HEK293T (cell line): Measurements from ENCODE around the gene ZC3H6.

Experiments used
- CTCF ChIA-PET: fragments of 350-600 bp; formaldehyde crosslinking; extraction: SDS; loops from one replicate; lab custom pipeline; 2021; ENCODE audit warnings: antibody characterized with exemption, inconsistent platforms; lab: Yijun Ruan, JAX
- POLR2A ChIA-PET: fragments of 350-600 bp; formaldehyde crosslinking; extraction: SDS; loops from one replicate; lab custom pipeline; 2020; ENCODE audit warnings: antibody characterized with exemption, inconsistent platforms; lab: Yijun Ruan, JAX
- DNase-seq: peaks from one replicate; pipeline ENCODE4 v3.0.0; 2012; ENCODE audit warnings: mixed read lengths; ENCODE audit errors: extremely low spot score
- ARNT ChIP-seq: fragments of 450-650 bp; IDR thresholded peaks from 2 replicates; pipeline ENCODE4 v1.6.1; 2017; ENCODE audit warnings: mild to moderate bottlenecking
- BHLHE40 ChIP-seq: fragments of 450-650 bp; IDR thresholded peaks from 2 replicates; pipeline ENCODE4 v1.6.1; 2016; ENCODE audit warnings: mild to moderate bottlenecking, moderate library complexity, borderline replicate concordance
- CTBP1 ChIP-seq: fragments of 450-650 bp; IDR thresholded peaks from 2 replicates; pipeline ENCODE4 v1.6.1; 2016; ENCODE audit warnings: borderline replicate concordance
- ELF4 ChIP-seq: fragments of 450-650 bp; IDR thresholded peaks from 2 replicates; pipeline ENCODE4 v1.6.1; 2017; ENCODE audit warnings: antibody characterized with exemption
- FOXA1 ChIP-seq: fragments of 450-650 bp; IDR thresholded peaks from 2 replicates; pipeline ENCODE4 v1.6.1; 2016; ENCODE audit warnings: mild to moderate bottlenecking
- FOXK2 ChIP-seq: fragments of 450-650 bp; IDR thresholded peaks from 2 replicates; pipeline ENCODE4 v1.6.1; 2016; ENCODE audit warnings: mild to moderate bottlenecking
- FOXM1 ChIP-seq: fragments of 450-650 bp; IDR thresholded peaks from 2 replicates; pipeline ENCODE4 v1.6.1; 2017; ENCODE audit warnings: mild to moderate bottlenecking, borderline replicate concordance
- HDGF ChIP-seq: fragments of 450-650 bp; IDR thresholded peaks from 2 replicates; pipeline ENCODE4 v1.6.1; 2017; ENCODE audit warnings: antibody characterized with exemption, borderline replicate concordance
- L3MBTL2 ChIP-seq: fragments of 450-650 bp; conservative IDR thresholded peaks from 2 replicates; pipeline ENCODE4 v1.6.1; 2016; ENCODE audit warnings: mild to moderate bottlenecking
- LEF1 ChIP-seq: fragments of 450-650 bp; IDR thresholded peaks from 2 replicates; pipeline ENCODE4 v1.6.1; 2017; ENCODE audit warnings: mild to moderate bottlenecking, borderline replicate concordance
- NFRKB ChIP-seq: fragments of 450-650 bp; IDR thresholded peaks from 2 replicates; pipeline ENCODE4 v1.6.1; 2016; ENCODE audit warnings: mild to moderate bottlenecking, moderate library complexity
- SP1 ChIP-seq: fragments of 450-650 bp; IDR thresholded peaks from 2 replicates; pipeline ENCODE4 v1.6.1; 2017
- SUZ12 ChIP-seq: fragments of 450-650 bp; IDR thresholded peaks from 2 replicates; pipeline ENCODE4 v1.6.1; 2016; ENCODE audit warnings: mild to moderate bottlenecking
- TARDBP ChIP-seq: fragments of 450-650 bp; IDR thresholded peaks from 2 replicates; pipeline ENCODE4 v1.6.1; 2016
- ZNF384 ChIP-seq: fragments of 450-650 bp; IDR thresholded peaks from 2 replicates; pipeline ENCODE4 v1.6.1; 2016
- TF ChIP-seq, protein P1 (sequence below): fragments of 450-650 bp; IDR thresholded peaks from 2 replicates; pipeline ENCODE4 v1.6.1; 2016

Gene ZC3H6

DNA sequence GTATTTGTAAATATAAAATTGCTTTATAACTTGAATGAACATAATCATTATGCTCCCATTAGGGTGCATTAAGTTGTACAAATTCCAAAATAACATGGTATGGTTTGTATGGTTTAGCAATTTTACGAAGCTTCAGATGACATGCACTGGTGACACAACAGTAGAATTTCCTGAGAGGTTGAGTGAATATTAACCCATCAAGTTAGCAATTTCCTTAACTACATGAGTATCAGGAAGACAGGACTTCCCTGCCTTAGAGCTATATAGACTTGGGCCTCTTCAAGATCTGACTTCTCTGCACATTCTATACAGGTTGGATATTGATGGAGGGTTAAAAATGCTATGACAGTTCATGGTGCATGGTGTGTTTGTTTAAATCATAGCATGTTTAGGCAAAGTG is 60.2 kb downstream of the ZC3H6 start:
- ChIA-PET POLR2A (interaction anchor here (1.1 kb wide), 1 partner anchor 80 kb away, joined by 3 read pairs; the partner anchor contains the start of gene ZC3H8), CTCF (no interaction called here)
- TF ChIP-seq FOXM1, result no peak
- TF ChIP-seq CTBP1, result no peak
- DNase-seq, result no peak

DNA sequence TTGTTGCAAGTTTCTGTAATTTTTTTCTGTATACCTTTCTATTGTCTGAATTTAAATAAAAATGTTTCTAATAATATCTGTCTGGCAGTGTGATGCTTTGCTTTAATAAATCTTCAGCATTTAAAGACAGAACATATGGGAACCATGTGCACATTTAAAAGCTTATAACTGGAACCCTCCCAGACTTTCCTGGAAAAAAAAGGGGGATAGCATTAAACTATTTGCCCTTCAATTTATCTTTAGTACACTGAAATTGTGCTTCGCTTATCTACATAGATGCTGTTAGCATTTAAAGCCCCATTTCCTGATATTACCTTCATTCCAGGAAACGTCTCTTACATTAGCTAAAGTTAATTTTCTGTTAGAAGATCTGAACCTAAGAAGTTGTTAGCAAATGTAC is 64.6 kb downstream of the ZC3H6 start:
- POLR2A ChIA-PET, result no interaction called here
- TF ChIP-seq FOXA1 (no peak), TARDBP (no peak), CTBP1 (no peak), ELF4 (no peak), ARNT (no peak), SUZ12 (no peak), ZNF384 (no peak), FOXK2 (no peak), LEF1 (no peak)
- CTCF ChIA-PET, result no interaction called here
- no peak for DNase-seq

DNA sequence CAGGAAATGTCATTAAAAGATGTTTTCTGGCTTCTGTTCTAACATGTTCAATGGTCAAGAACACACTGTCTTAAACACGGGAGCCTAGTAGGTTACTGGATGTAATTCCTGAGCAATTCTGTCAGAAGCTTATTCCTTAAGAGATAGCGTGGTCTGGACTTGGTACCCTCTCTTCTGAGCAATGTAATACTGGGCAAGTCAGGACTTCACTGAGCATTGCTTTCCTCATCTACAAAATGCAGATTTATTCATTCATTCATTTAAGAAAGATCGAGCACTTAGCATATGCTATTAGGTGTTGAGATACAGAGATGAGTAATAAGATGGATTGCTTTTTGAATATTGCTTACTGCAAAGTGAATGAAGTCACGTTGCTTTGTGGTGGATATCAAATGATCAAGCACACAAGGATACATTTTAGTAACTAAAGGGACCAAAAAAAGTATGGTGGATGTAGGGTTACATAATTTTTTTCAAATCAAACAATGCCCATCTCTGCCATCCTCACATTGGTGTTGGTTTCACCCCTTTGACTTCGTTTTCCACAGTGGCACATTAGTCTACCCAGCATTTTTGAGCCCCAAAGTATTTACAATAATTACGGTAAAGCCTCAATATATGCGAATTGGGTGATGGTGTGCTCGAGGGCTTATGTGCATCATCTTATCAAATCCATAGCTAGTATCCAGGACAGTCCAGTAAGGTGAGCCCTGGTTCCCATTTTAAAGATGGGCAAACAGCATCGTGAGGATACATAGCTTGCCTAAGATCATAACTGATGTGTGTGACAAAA is 65.3 kb downstream of the ZC3H6 start:
- TF ChIP-seq SP1 (no peak), SUZ12 (no peak), LEF1 (no peak), FOXK2 (no peak), NFRKB (no peak), CTBP1 (no peak), TARDBP (no peak), HDGF (no peak), ZNF384 (no peak), FOXM1 (no peak), ELF4 (no peak), L3MBTL2 (no peak), FOXA1 (no peak), ARNT (no peak), BHLHE40 (no peak)
- TF ChIP-seq, protein P1, sequence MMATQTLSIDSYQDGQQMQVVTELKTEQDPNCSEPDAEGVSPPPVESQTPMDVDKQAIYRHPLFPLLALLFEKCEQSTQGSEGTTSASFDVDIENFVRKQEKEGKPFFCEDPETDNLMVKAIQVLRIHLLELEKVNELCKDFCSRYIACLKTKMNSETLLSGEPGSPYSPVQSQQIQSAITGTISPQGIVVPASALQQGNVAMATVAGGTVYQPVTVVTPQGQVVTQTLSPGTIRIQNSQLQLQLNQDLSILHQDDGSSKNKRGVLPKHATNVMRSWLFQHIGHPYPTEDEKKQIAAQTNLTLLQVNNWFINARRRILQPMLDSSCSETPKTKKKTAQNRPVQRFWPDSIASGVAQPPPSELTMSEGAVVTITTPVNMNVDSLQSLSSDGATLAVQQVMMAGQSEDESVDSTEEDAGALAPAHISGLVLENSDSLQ, result no peak
- CTCF ChIA-PET, result no interaction called here
- no peak for DNase-seq
- POLR2A ChIA-PET, result no interaction called here

DNA sequence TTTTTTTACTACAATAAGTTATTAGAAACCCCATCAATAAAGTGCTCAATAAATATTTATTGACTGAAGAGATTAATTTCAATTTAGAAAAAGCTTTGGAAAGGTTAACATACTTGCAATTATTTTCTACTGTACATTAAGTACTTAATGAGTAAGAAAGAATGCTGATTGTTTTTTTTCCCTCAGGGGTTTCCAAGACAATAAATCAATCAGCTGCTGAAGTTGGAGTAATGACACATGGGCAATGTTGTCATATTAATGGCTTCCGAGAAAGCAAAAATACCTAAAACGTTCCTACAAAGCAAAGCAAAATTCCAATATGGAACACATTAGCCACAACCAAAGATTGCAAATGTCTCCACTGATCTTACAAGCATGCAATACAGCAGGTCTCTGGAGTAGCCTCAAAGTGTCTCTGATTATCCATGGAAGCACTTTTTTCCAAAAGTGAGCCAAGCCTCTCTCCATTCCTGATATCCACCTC is 66.7 kb downstream of the ZC3H6 start:
- POLR2A ChIA-PET, result no interaction called here
- no peak for DNase-seq
- CTCF ChIA-PET, result no interaction called here
- TF ChIP-seq, protein P1, result peak; percentile 42; the same call in 1 of the 2 replicates
- no peak for TF ChIP-seq CTBP1

DNA sequence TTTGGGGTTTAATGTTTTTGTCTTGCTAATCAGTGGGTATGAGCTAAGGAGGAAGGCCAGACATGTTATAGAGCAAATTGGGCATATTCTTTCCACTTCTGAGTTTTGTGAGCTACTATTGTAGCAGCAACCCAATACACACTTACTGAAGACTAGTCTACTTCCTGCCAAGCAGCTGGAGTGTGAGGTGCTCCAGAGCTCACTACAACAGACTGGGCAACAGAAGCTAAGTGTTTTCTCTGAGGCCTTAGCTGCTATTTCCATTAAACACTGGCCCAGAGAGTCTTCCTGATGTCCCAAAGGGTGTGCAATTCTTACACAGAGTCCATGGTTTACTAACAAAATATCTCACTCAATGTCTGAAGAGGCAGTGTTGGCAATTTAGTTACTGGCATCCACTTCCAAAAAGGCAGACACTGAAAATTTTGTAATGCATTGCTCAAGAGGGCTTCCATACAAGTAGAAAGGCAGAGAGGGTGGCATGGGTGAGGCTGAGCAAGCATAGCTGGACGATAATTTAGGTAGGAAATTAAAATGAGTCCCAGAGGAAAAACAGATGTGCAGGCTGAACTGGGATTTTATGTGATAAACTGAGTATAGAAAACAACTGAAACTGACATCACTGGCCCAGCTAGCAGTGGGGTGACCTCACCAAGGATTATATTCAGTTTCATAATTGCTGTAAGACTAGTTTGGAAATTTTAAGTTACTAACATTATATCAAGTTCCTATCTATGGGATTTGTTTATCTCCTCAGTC is 68.6 kb downstream of the ZC3H6 start:
- POLR2A ChIA-PET, result interaction anchor here (0.8 kb wide), 1 partner anchor 41 kb away, joined by 3 read pairs; no protein-coding TSS in a partner anchor
- no peak for DNase-seq
- CTCF ChIA-PET, result interaction anchor here (0.6 kb wide), 1 partner anchor 16 kb away, joined by 3 read pairs; no protein-coding TSS in a partner anchor
- TF ChIP-seq L3MBTL2 (no peak), BHLHE40 (no peak), FOXA1 (no peak), SUZ12 (no peak), HDGF (no peak), ELF4 (no peak), NFRKB (no peak), TARDBP (no peak), FOXM1 (no peak), ARNT (no peak), SP1 (no peak), FOXK2 (no peak), ZNF384 (no peak), CTBP1 (no peak), LEF1 (no peak)
- TF ChIP-seq, protein P1, result no peak
